HepG2 (cell line): ENCODE results near the gene IL1RL2. TPM values are rescaled to one million over a fixed set of nuclear protein-coding genes. Genes with fewer than 3 reads are reported as not detected.

Experiments used
- AGO2 ChIP-seq: fragments of 200-400 bp; formaldehyde crosslinking; optimal IDR thresholded peaks from 2 replicates; pipeline ENCODE3; 2017; ENCODE audit warnings: mild to moderate bottlenecking, low read depth, low read length, moderate library complexity
- ATAD3A ChIP-seq: sonication (generic); formaldehyde crosslinking; IDR thresholded peaks from 2 replicates; pipeline ENCODE4 v1.4.0; 2020; ENCODE audit warnings: missing genetic modification reagents
- CENPX ChIP-seq: sonication (generic); formaldehyde crosslinking; IDR thresholded peaks from 2 replicates; pipeline ENCODE4 v1.9.0; 2021; ENCODE audit warnings: mild to moderate bottlenecking, missing genetic modification reagents, moderate library complexity
- CREM ChIP-seq, 2 experiments: sonication (generic) in 1 of 2; formaldehyde crosslinking in 1 of 2; IDR thresholded peaks; 2 replicates each; pipeline versions ENCODE4 v1.4.0 to v1.6.1; 2016 to 2020; ENCODE audit warnings: antibody characterized with exemption in 1 of 2, mild to moderate bottlenecking in 1 of 2, missing genetic modification reagents in 1 of 2
- FOXP1 ChIP-seq, 2 experiments: fragments of 450-650 bp in 1 of 2; IDR thresholded peaks; 2 replicates each; pipeline ENCODE4 v1.6.1; 2017 to 2018; ENCODE audit warnings: antibody characterized with exemption in 1 of 2
- GTF2F1 ChIP-seq: fragments of 150-350 bp; IDR thresholded peaks from 2 replicates; pipeline ENCODE4 v1.6.1; 2014; ENCODE audit warnings: low read length
- GZF1 ChIP-seq: sonication (generic); formaldehyde crosslinking; IDR thresholded peaks from 2 replicates; pipeline ENCODE4 v1.5.1; 2020; ENCODE audit warnings: mild to moderate bottlenecking, missing genetic modification reagents
- LCORL ChIP-seq, 2 experiments: fragments of 450-650 bp in 1 of 2; sonication (generic) in 1 of 2; formaldehyde crosslinking in 1 of 2; IDR thresholded peaks; 2 replicates each; pipeline versions ENCODE4 v1.5.0 to v1.6.1; 2017 to 2020; ENCODE audit warnings: antibody characterized with exemption in 1 of 2, missing genetic modification reagents in 1 of 2
- MEF2D ChIP-seq: sonication (generic); formaldehyde crosslinking; IDR thresholded peaks from 2 replicates; pipeline ENCODE4 v1.5.1; 2020; ENCODE audit warnings: mild to moderate bottlenecking, missing genetic modification reagents
- MTF2 ChIP-seq: sonication (generic); formaldehyde crosslinking; IDR thresholded peaks from 2 replicates; pipeline ENCODE4 v1.5.0; 2020; ENCODE audit warnings: missing genetic modification reagents, borderline replicate concordance
- NCOA1 ChIP-seq: sonication (generic); formaldehyde crosslinking; IDR thresholded peaks from 2 replicates; pipeline ENCODE4 v1.9.0; 2021; ENCODE audit warnings: missing genetic modification reagents
- NCOA5 ChIP-seq: sonication (generic); formaldehyde crosslinking; IDR thresholded peaks from 2 replicates; pipeline ENCODE4 v1.4.0; 2020; ENCODE audit warnings: missing genetic modification reagents
- PAWR ChIP-seq: sonication (generic); formaldehyde crosslinking; IDR thresholded peaks from 2 replicates; pipeline ENCODE4 v1.4.0; 2020; ENCODE audit warnings: missing genetic modification reagents, mild to moderate bottlenecking, borderline replicate concordance
- PAX8 ChIP-seq: sonication (generic); formaldehyde crosslinking; IDR thresholded peaks from 2 replicates; pipeline ENCODE4 v1.8.0; 2022; ENCODE audit warnings: mild to moderate bottlenecking, missing genetic modification reagents, borderline replicate concordance
- PHF5A ChIP-seq: IDR thresholded peaks from one replicate; pipeline ENCODE4 v1.6.1; 2018; ENCODE audit warnings: low read depth, missing genetic modification reagents; ENCODE audit not compliant: unreplicated experiment
- RELA ChIP-seq: sonication (generic); formaldehyde crosslinking; IDR thresholded peaks from 2 replicates; pipeline ENCODE4 v1.4.0; 2020; ENCODE audit warnings: missing genetic modification reagents
- RFXAP ChIP-seq: sonication (generic); formaldehyde crosslinking; IDR thresholded peaks from 2 replicates; pipeline ENCODE4 v1.4.0; 2020; ENCODE audit warnings: missing genetic modification reagents, borderline replicate concordance
- SRSF1 ChIP-seq: fragments of 200-400 bp; formaldehyde crosslinking; optimal IDR thresholded peaks from 2 replicates; pipeline ENCODE3; 2017; ENCODE audit warnings: mild to moderate bottlenecking, low read depth, low read length, moderate library complexity
- TARDBP ChIP-seq: sonication (generic); formaldehyde crosslinking; IDR thresholded peaks from 2 replicates; pipeline ENCODE4 v1.8.0; 2022; ENCODE audit warnings: mild to moderate bottlenecking, missing genetic modification reagents
- TBX3 ChIP-seq: fragments of 450-650 bp; IDR thresholded peaks from 2 replicates; pipeline ENCODE4 v1.6.1; 2017; ENCODE audit warnings: antibody characterized with exemption, mild to moderate bottlenecking, inconsistent platforms, borderline replicate concordance
- TGIF2 ChIP-seq: IDR thresholded peaks from 2 replicates; pipeline ENCODE4 v1.6.1; 2016; ENCODE audit warnings: control low read depth, missing compliant biosample characterization
- ZBTB1 ChIP-seq: sonication (generic); formaldehyde crosslinking; IDR thresholded peaks from 2 replicates; pipeline ENCODE4 v1.4.0; 2020; ENCODE audit warnings: missing genetic modification reagents, borderline replicate concordance
- ZBTB7B ChIP-seq: sonication (generic); formaldehyde crosslinking; IDR thresholded peaks from 2 replicates; pipeline ENCODE4 v1.4.0; 2020; ENCODE audit warnings: missing genetic modification reagents
- ZNF572 ChIP-seq: sonication (generic); formaldehyde crosslinking; IDR thresholded peaks from 2 replicates; pipeline ENCODE4 v1.5.1; 2020; ENCODE audit warnings: mild to moderate bottlenecking, missing genetic modification reagents
- polyA plus RNA-seq, 8 experiments: library from polyadenylated mRNA; depleted of rRNA in 3 of 8; stranded (reverse) in 7 of 8; unstranded in 1 of 8; fragments of >200 nt; fragmentation: Illumina TruSeq in 4 of 8; extraction: Trizol in 4 of 8; gene quantifications; 2 replicates each; pipeline versions ENCODE4 v1.2.1 to v1.2.3, GENCODE V29; 2011 to 2016; ENCODE audit warnings: low read depth in 4 of 8, missing spikeins in 1 of 8, mixed read lengths in 1 of 8; ENCODE audit not compliant: insufficient read depth in 1 of 8
- total RNA-seq, 5 experiments: library from RNA; depleted of rRNA; stranded (reverse); fragments of >200 nt; fragmentation: Illumina TruSeq; extraction: Trizol; gene quantifications; 2 replicates each; pipeline ENCODE4 v1.2.3, GENCODE V29; 2016; ENCODE audit warnings: low read depth in 1 of 5
- TF ChIP-seq, protein P1 (sequence below): sonication (generic); formaldehyde crosslinking; IDR thresholded peaks from 2 replicates; pipeline ENCODE4 v1.4.0; 2020; ENCODE audit warnings: missing genetic modification reagents
- TF ChIP-seq, protein P2 (sequence below): IDR thresholded peaks from 2 replicates; pipeline ENCODE4 v1.6.1; 2016; ENCODE audit warnings: low read depth, missing genetic modification reagents, missing compliant biosample characterization

IL1RL2 gene
- total and polyA plus RNA-seq, 2 of the 13 experiments (the other 11 are each of a cell fraction or from before 2014, with no cell fraction given) = 0.03 TPM; not detected in 1

DNA sequence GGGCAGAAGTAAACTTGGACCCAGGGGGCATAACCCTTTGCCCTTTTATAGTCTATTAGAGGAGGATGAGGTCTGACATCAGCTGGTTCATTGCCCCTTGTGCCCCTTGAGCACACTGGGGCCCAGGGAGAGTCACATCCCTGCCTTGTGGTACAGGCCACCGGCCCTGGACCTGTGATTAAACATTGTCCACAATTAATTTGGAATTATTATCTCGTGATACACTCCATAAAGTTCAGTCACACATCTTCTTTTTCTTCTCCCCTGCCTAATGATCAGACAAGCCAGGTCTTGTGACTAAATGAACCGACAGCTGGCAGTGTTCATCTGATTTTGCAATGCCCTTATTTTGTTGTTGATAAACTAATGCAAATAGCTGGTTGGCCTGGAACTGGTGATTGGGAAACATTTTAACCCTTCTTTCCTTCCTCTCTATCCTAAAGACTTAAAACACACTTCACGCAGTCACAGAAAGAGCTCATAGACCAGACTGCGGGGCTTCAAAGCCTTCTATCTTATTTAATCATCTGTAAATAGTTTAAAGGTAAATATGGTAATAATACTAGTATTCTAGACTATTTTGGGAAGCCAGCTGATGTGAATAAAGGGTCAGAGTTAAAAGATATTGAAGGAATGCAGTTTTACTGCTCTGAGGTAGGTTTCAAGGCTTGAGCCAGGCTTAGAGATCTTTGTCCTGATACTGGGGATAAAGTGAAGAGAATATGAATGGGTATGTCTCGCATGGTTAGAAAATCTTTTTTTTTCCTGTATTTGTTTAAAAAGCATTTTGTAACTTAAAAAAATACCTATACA lies 30.9 kb upstream of the IL1RL2 start (continued):
- TF ChIP-seq NCOA1 (CRISPR knock-in tag) = peak; percentile 36
- TF ChIP-seq, protein P1, sequence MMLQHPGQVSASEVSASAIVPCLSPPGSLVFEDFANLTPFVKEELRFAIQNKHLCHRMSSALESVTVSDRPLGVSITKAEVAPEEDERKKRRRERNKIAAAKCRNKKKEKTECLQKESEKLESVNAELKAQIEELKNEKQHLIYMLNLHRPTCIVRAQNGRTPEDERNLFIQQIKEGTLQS (CRISPR knock-in tag) = no peak
- peak; percentile 100 for TF ChIP-seq MEF2D (CRISPR knock-in tag)
- no peak for TF ChIP-seq ZNF572
- TF ChIP-seq RFXAP = peak; percentile 33; the same call in 1 of the 2 replicates
- no peak for TF ChIP-seq RELA (CRISPR knock-in tag)
- no peak for TF ChIP-seq NCOA5 (CRISPR knock-in tag)
- TF ChIP-seq CREM (IDR thresholded peaks at IDR 0.05) = peak; percentile 98
- no peak for TF ChIP-seq CREM (CRISPR knock-in tag; IDR thresholded peaks at IDR 0.05)
- no peak for TF ChIP-seq GZF1 (CRISPR knock-in tag)
- peak; percentile 95 for TF ChIP-seq TBX3
- TF ChIP-seq GTF2F1 = no peak
- TF ChIP-seq TARDBP (CRISPR knock-in tag) = peak; percentile 95
- TF ChIP-seq ZBTB1 = no peak
- no peak for TF ChIP-seq MTF2 (CRISPR knock-in tag)
- peak; percentile 98 for TF ChIP-seq FOXP1 (IDR thresholded peaks at IDR 0.05)
- TF ChIP-seq FOXP1 (CRISPR knock-in tag; IDR thresholded peaks at IDR 0.05) = peak; percentile 99
- no peak for TF ChIP-seq SRSF1
- TF ChIP-seq ZBTB7B (CRISPR knock-in tag) = peak; percentile 84
- TF ChIP-seq ATAD3A (CRISPR knock-in tag) = no peak
- no peak for TF ChIP-seq PAWR (CRISPR knock-in tag)
- TF ChIP-seq TGIF2 (CRISPR knock-in tag) = no peak; the same call in none of the 2 replicates
- TF ChIP-seq PHF5A (CRISPR knock-in tag) = no peak
- TF ChIP-seq AGO2 = peak; percentile 3
- TF ChIP-seq CENPX (CRISPR knock-in tag) = no peak
- no peak for TF ChIP-seq PAX8
- peak; percentile 78 for TF ChIP-seq LCORL (IDR thresholded peaks at IDR 0.05)
- peak; percentile 88 for TF ChIP-seq LCORL (CRISPR knock-in tag; IDR thresholded peaks at IDR 0.05)
- TF ChIP-seq, protein P2, sequence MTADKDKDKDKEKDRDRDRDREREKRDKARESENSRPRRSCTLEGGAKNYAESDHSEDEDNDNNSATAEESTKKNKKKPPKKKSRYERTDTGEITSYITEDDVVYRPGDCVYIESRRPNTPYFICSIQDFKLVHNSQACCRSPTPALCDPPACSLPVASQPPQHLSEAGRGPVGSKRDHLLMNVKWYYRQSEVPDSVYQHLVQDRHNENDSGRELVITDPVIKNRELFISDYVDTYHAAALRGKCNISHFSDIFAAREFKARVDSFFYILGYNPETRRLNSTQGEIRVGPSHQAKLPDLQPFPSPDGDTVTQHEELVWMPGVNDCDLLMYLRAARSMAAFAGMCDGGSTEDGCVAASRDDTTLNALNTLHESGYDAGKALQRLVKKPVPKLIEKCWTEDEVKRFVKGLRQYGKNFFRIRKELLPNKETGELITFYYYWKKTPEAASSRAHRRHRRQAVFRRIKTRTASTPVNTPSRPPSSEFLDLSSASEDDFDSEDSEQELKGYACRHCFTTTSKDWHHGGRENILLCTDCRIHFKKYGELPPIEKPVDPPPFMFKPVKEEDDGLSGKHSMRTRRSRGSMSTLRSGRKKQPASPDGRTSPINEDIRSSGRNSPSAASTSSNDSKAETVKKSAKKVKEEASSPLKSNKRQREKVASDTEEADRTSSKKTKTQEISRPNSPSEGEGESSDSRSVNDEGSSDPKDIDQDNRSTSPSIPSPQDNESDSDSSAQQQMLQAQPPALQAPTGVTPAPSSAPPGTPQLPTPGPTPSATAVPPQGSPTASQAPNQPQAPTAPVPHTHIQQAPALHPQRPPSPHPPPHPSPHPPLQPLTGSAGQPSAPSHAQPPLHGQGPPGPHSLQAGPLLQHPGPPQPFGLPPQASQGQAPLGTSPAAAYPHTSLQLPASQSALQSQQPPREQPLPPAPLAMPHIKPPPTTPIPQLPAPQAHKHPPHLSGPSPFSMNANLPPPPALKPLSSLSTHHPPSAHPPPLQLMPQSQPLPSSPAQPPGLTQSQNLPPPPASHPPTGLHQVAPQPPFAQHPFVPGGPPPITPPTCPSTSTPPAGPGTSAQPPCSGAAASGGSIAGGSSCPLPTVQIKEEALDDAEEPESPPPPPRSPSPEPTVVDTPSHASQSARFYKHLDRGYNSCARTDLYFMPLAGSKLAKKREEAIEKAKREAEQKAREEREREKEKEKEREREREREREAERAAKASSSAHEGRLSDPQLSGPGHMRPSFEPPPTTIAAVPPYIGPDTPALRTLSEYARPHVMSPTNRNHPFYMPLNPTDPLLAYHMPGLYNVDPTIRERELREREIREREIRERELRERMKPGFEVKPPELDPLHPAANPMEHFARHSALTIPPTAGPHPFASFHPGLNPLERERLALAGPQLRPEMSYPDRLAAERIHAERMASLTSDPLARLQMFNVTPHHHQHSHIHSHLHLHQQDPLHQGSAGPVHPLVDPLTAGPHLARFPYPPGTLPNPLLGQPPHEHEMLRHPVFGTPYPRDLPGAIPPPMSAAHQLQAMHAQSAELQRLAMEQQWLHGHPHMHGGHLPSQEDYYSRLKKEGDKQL (CRISPR knock-in tag) = peak; percentile 91
